ENCODE data around the gene EVPL.
"Not testable (repeated sequence)": the region's sequence is repeated elsewhere in the genome, so short reads cannot be mapped to it uniquely, and the experiment has no call there.

EVPL gene

GRCh38 chr17:75979705-75980187, 47.4 kb downstream of the EVPL start:
- H3K4me3 ChIP-seq (ENCODE audit: low read length) = peak overlapping the region; percentile 65
- DNase-seq (ENCODE audit: low read depth, low spot score) = no peak

- DNase-seq (ENCODE audit: low read depth, low spot score) = peak; percentile 94
Measured at GRCh38 chr17:75978938-75979704, 48.0 kb downstream of the EVPL start, which contains the start of the genes ACOX1 and TEN1. TSS of gene ACOX1 (minus strand) at chr17:75979166. CDS start at chr17:75979073, 93 bp downstream. TSS of gene TEN1 (plus strand) at chr17:75979240. CDS start at chr17:75986193, 6,953 bp downstream.

GRCh38 chr17:75976175-75976848, 50.8 kb downstream of the EVPL start:
- no peak overlapping the region for H3K4me3 ChIP-seq (ENCODE audit: low read length)
- DNase-seq (ENCODE audit: low read depth, low spot score) = no peak

More at GRCh38 chr17:75978938-75979704, 48.0 kb downstream of the EVPL start, which contains the start of the genes ACOX1 and TEN1:
- H3K4me3 ChIP-seq (ENCODE audit: low read length) = peak within 1 kb of the TSS; percentile 65

GRCh38 chr17:75975757-75976174, 51.3 kb downstream of the EVPL start:
- DNase-seq (ENCODE audit: low read depth, low spot score) = no peak

GRCh38 chr17:75975187-75975586, 51.9 kb downstream of the EVPL start:
- H3K4me3 ChIP-seq (ENCODE audit: low read length); DNase-seq (ENCODE audit: low read depth, low spot score): not testable (repeated sequence)

More at GRCh38 chr17:75975757-75976174, 51.3 kb downstream of the EVPL start:
- no peak overlapping the region for H3K4me3 ChIP-seq (ENCODE audit: low read length)

- H3K4me3 ChIP-seq (ENCODE audit: low read length) = no peak overlapping the region
- DNase-seq (ENCODE audit: low read depth, low spot score) = no peak
Measured at GRCh38 chr17:75970626-75971025, 56.5 kb downstream of the EVPL start.

GRCh38 chr17:75970011-75970523, 57.0 kb downstream of the EVPL start:
- DNase-seq (ENCODE audit: low read depth, low spot score) = no peak
- H3K4me3 ChIP-seq (ENCODE audit: low read length) = no peak overlapping the region

- not testable (repeated sequence) for H3K4me3 ChIP-seq (ENCODE audit: low read length); DNase-seq (ENCODE audit: low read depth, low spot score)
Measured at GRCh38 chr17:75969044-75969443, 58.1 kb downstream of the EVPL start.

GRCh38 chr17:75965468-75965867, 61.6 kb downstream of the EVPL start:
- H3K4me3 ChIP-seq (ENCODE audit: low read length) = no peak overlapping the region
- DNase-seq (ENCODE audit: low read depth, low spot score) = no peak

- DNase-seq (ENCODE audit: low read depth, low spot score) = no peak
- no peak overlapping the region for H3K4me3 ChIP-seq (ENCODE audit: low read length)
Measured at GRCh38 chr17:75959839-75960511, 67.1 kb downstream of the EVPL start.

GRCh38 chr17:75959051-75959838, 67.9 kb downstream of the EVPL start:
- H3K4me3 ChIP-seq (ENCODE audit: low read length) = no peak overlapping the region
- DNase-seq (ENCODE audit: low read depth, low spot score) = no peak

All from Jurkat, Clone E6-1 (cell line).